Measurements from ENCODE around the gene CCNB3. TPM values are rescaled to one million over a fixed set of nuclear protein-coding genes. Genes with fewer than 3 reads are reported as not detected.

Gene CCNB3
- total RNA-seq, 1 experiment from 2014 or later = 0.26 TPM

Other genes with a start within 250 kb of the CCNB3 start
- not detected in 2 replicates for gene AKAP4, start 3.8 kb upstream of the CCNB3 start, total RNA-seq (2014; rRNA removed; shearing (Covaris generic))

All from SJSA1 (cell line).